Measurements from ENCODE around the gene SLC8A1.

The SLC8A1 gene

DNA sequence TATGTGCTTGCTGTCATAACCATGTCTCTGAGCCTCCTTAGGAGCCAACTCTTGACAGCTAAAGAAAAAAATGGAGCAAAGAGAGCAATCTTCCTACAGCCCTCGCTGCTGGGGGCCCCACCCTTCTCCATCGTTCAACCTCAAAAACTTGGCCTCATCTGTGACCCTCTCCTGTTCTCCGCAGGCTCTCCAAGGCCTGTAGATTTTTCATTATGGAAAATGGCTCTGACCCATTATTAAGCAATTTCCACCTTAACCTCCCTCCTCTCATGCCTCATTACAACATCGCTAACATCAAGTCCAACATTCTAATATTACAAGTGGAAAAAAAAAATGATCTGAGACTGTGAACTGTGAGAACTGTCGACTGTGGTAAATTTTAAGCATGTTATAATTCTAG, 98.7 kb downstream of the SLC8A1 start:
- no peak for DNase-seq (ENCODE audit: low read depth)

GRCh38 chr2:40352703-40353099, 99.2 kb downstream of the SLC8A1 start:
- no peak for DNase-seq (ENCODE audit: low read depth)

DNA sequence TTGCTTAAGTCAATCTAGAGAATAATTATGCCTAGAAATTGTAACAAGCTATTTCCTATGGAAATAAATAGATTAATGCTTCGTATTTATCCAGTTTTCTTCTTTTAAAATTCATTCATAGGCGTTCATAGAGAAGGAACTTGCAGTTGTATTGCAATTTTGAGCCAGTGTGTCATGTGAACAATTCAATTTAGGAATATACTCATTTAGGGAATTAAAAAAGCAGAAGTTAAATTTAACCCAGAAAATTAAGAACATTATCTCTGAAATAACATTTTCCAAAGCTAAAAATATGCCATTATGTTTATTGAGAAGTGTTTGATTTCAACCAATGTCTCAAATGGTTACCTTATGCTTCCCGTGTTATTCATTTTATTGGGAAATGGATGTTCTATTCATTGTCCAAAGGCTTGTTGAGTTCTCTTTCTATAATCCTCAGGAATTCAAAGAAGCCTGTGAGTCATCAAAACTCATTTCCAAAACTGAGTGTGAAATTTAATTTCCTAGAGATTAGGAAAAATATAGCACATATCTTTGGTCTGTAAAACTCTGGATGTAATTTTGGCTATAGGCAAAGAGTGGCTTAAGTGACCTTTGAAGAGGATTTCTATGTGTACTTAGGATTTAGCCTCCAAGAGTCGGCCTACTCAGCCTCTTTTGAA, 99.7 kb downstream of the SLC8A1 start:
- DNase-seq (ENCODE audit: low read depth): no peak

- DNase-seq (ENCODE audit: low read depth): no peak
Measured at GRCh38 chr2:40348665-40349064, 103.2 kb downstream of the SLC8A1 start.

DNA sequence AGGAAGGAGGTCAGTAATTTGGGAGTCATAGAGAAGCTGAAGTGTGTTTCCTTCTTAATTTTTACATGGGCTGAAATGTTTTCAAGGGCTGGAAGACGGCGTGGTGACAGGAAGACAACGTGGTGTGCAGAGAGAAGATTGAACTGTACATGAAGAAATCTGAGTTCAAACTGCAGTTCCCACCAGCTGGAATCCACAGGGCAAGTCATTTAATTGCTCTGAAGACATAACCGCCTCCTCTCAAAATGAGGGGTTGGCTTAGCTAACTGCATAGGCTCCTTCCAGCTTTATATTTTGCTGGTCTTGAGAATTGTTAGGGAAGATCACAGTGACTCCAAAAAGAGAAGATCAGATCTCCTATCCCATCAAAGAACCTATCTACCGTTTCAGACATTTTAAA, 103.9 kb downstream of the SLC8A1 start:
- no peak for DNase-seq (ENCODE audit: low read depth)

- DNase-seq (ENCODE audit: low read depth): no peak
Measured at GRCh38 chr2:40346535-40347354, 105.1 kb downstream of the SLC8A1 start.

DNA sequence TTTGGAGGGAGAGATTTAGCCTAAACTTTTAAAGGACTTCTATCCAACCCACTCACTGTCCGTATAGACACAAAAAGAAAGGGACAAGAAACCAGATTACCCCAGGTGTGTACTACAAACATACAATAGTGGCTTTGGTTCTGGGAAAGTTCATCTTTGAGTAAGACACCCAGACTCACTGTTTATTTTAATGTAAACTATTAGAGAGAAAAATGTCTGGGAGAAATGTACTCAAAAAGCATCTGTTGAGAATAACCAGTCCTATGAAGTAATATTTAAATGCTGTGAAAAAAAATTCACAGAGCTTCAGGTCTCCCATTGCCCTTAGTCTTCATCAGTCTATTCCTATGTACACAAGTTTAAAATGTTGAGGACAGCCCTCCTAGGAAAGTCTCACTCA, 107.5 kb downstream of the SLC8A1 start:
- no peak for DNase-seq (ENCODE audit: low read depth)

DNA sequence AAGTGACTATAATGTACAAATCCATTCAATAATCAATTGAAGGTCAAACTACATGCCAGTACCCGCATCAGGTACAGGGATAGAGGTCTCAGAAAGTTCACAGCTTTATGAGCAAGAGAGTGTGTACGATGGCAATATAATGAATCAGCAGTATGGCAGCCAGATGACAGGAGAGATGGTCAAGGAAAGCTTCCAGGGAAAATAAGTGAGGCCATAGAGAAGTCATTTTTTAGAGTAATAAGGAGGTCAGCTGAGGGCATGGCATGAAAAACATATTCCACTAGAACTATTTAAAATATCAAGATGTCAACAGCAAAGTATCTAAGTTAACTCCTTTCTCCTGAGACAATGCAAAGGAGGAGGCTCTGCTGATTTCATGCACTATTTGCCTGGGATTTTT, 108.0 kb downstream of the SLC8A1 start:
- DNase-seq (ENCODE audit: low read depth): no peak

- no peak for DNase-seq (ENCODE audit: low read depth)
Measured at GRCh38 chr2:40341198-40341597, 110.7 kb downstream of the SLC8A1 start.

DNA sequence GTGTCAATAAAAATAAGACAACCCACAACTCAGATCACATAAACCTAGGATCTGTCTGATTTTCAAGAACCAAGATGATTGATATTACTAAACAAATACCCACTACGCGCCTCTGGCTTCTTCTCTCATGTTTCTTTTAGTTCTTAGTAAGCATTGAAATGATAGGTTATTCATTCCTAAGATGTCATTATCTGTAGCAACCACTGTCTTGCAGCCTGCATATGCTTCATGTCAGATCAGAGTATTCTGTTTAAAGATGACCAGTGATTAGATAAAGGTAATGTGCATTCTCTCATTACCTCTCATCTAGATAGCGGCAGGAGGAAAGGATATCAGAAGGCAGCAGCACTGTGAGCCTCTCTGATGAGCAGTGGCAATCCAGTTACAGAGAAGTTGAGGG, 112.9 kb downstream of the SLC8A1 start:
- DNase-seq (ENCODE audit: low read depth): no peak

DNA sequence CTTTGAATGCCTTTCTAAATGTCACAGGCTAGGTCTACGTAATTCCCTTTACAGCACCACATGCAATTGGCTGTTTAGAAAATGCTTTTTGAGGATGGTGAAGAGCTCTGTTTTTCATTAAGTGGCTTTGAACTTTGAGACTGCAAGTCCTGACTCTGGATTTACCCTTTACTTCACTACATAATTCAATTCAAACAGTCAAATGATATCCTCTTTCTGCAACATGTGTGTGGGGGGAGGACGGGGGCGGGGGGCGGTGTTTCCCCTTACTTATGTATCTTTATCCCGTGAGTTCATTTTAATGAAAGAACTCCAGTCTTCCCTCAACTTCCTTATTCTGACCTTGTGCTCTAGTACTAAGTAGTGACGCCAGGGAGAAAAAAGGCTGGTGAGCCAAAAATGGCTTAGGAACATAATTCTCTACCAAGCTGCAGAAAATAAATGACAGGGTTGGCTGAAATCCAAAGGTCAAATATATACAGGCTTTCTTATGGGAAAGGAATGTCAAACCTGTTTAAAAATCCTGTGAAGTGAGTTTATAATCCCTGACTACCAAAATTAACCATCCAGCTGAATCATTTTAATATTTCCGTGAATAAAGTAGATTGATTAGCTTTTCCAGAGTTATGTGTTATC, 119.6 kb downstream of the SLC8A1 start:
- DNase-seq (ENCODE audit: low read depth): no peak

GRCh38 chr2:40330096-40330495, 121.8 kb downstream of the SLC8A1 start:
- no peak for DNase-seq (ENCODE audit: low read depth)

GRCh38 chr2:40329739-40330030, 122.2 kb downstream of the SLC8A1 start:
- no peak for DNase-seq (ENCODE audit: low read depth)

- DNase-seq (ENCODE audit: low read depth): no peak
Measured at GRCh38 chr2:40325116-40325515, 126.8 kb downstream of the SLC8A1 start.

DNA sequence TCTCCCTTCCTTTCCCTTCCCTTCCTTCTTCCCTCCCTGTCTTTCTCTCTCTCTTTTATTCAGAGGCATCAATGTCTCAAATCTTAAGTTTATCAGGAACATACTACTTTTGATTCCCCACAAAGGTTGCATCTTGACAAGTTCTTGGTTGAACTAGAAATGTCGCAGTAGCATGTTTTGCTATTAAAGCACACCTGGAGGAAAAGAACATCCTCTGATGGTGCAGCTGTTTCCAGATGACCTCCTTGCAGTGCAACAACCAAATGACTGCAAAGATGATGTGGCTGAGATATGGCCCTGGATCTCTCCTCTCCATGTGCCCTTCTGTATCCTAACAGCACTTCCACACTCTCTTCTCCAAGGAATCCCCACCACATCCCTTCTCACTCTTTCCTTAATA, 127.2 kb downstream of the SLC8A1 start:
- DNase-seq (ENCODE audit: low read depth): no peak

DNA sequence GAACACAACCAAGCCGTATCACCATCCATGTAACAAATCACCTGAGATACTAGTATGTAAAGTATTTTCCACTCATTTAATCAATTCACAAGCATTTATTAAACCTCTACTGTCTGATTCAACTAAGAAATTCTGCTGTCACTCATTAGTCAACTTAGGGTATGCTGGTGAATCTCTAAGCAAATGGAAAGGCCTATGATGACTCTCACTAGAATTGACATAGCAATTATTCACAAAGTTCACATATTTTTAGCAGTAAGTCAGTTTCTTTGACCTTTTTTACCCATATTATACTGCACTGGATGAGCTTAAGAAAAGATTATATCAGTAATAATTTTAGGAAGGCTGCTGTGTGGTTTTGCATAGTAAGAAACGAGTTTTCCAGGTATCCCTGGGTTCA, 130.1 kb downstream of the SLC8A1 start:
- no peak for DNase-seq (ENCODE audit: low read depth)

- DNase-seq (ENCODE audit: low read depth): no peak
Measured at GRCh38 chr2:40321016-40321623, 130.8 kb downstream of the SLC8A1 start.

- no peak for DNase-seq (ENCODE audit: low read depth)
Measured at GRCh38 chr2:40318921-40319320, 133.0 kb downstream of the SLC8A1 start.

DNA sequence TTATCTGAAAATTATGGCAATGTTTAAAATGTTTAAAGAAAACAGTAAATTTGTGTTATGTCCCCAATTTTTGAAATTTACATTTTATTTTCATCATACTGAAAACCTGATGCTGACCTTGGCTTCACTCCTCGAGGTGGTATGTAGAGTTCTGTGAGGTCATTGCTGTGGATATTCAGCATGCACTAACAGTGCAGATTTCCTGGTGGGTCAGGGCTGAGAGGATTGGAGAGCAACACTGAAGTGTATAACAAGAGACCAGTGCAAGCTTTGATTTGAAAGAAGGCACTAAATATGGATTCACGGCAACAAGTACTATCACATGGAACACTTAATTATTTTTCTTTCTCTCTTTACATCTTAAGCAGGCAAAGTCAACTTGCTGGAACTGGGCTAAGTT, 134.1 kb downstream of the SLC8A1 start:
- DNase-seq (ENCODE audit: low read depth): no peak

DNA sequence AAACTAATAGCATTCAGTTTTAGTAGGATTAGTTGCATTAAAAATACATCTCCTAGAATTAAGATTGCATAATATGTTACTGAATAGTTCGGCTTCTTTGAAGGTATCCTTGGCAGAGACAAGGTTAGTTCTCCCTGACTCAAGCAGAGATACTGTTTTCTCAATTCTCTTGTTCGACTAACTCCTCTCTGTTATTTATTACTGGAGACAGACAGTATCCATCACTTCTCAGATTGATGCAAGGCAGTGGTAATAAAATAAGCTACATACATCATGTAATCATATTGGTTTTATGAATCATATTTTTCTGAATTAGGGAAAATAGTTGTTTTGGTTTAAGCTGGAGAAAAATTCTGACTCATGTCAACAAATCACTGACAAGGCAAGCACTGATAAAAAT, 134.8 kb downstream of the SLC8A1 start:
- no peak for DNase-seq (ENCODE audit: low read depth)

DNA sequence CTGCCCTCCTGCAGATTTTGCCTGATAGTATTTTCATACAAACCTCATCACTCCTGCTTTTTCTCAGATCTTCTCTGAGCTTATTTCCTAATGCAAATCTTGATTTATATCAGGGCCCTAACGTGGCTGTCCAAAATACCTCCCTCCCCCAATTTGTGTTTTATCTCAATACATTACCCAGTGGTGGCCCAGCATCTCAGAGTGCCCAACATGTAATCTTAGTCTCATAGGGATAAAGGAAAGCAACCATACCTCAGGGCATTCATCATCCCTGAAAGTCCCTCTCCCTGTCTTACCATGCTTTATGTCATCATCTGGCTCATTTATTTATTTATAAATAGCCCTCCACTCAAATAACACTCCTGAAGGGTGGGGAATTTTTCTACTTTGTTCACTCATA, 135.3 kb downstream of the SLC8A1 start:
- DNase-seq (ENCODE audit: low read depth): no peak

GRCh38 chr2:40315683-40316082, 136.2 kb downstream of the SLC8A1 start:
- DNase-seq (ENCODE audit: low read depth): no peak

DNA sequence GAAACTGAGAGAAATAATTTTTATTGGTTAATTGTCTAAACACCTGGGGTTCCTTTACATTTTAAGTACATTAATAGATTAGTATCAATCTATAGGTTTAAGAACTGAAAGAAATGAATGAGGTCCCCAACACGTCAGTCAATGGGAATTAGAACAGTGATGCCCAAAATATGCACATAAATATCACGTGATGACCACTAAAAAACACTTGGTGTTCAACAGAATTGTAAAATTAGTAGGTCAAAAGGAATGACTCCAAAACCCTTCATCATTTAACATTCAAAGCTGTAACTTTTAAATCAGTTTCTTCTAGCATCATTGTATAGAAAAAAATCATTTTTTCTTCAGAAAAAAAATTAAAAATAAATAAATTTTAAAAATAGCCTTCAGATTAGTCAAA, 140.9 kb downstream of the SLC8A1 start:
- DNase-seq (ENCODE audit: low read depth): no peak
